T1000 (cell line): ENCODE results near the gene TMCC3.
A peak's percentile ranks its signal among the peaks of the same experiment; 100 is the strongest.
"Not testable (repeated sequence)": the region's sequence is repeated elsewhere in the genome, so short reads cannot be mapped to it uniquely, and the experiment has no call there.

ENCODE experiments used
- DNase-seq: peaks from one replicate; lab custom pipeline; 2025; ENCODE audit warnings: mixed read lengths; lab: John Stamatoyannopoulos, UW

The TMCC3 gene

GRCh38 chr12:94634717-94635116 lies 15.6 kb downstream of the TMCC3 start:
- no peak for DNase-seq

- DNase-seq: no peak
Measured at GRCh38 chr12:94633401-94633800, 17.0 kb downstream of the TMCC3 start.

- no peak for DNase-seq
Measured at GRCh38 chr12:94631058-94631457, 19.3 kb downstream of the TMCC3 start.

GRCh38 chr12:94628819-94629472 lies 21.4 kb downstream of the TMCC3 start:
- no peak for DNase-seq

GRCh38 chr12:94628369-94628768 lies 22.0 kb downstream of the TMCC3 start:
- no peak for DNase-seq

GRCh38 chr12:94625531-94625930 lies 24.8 kb downstream of the TMCC3 start:
- no peak for DNase-seq

- DNase-seq: no peak
Measured at GRCh38 chr12:94623161-94623920, 27.0 kb downstream of the TMCC3 start.

GRCh38 chr12:94622475-94622874 lies 27.9 kb downstream of the TMCC3 start:
- no peak for DNase-seq

- DNase-seq: peak; percentile 11
Measured at GRCh38 chr12:94621662-94622359, 28.5 kb downstream of the TMCC3 start.

GRCh38 chr12:94620621-94621020 lies 29.7 kb downstream of the TMCC3 start:
- DNase-seq: no peak

- peak; percentile 31 for DNase-seq
Measured at GRCh38 chr12:94618995-94619695, 31.2 kb downstream of the TMCC3 start.

GRCh38 chr12:94617101-94617500 lies 33.3 kb downstream of the TMCC3 start:
- no peak for DNase-seq

GRCh38 chr12:94616203-94616729 lies 34.1 kb downstream of the TMCC3 start:
- DNase-seq: no peak

GRCh38 chr12:94615260-94616181 lies 34.8 kb downstream of the TMCC3 start:
- DNase-seq: peak; percentile 56

- DNase-seq: peak; percentile 31
Measured at GRCh38 chr12:94614288-94614721, 36.1 kb downstream of the TMCC3 start.

GRCh38 chr12:94609917-94610443 lies 40.4 kb downstream of the TMCC3 start:
- DNase-seq: no peak

- not testable (repeated sequence) for DNase-seq
Measured at GRCh38 chr12:94606810-94607209, 43.5 kb downstream of the TMCC3 start.

GRCh38 chr12:94604366-94604698 lies 46.0 kb downstream of the TMCC3 start:
- no peak for DNase-seq

- DNase-seq: no peak
Measured at GRCh38 chr12:94603434-94604365, 46.7 kb downstream of the TMCC3 start.

- DNase-seq: no peak
Measured at GRCh38 chr12:94602024-94602423, 48.3 kb downstream of the TMCC3 start.
